COLO668 (cell line): Measurements from ENCODE around the gene CTIF.

Experiments used
- DNase-seq: peaks from one replicate; lab custom pipeline; 2025; ENCODE audit not compliant: unreplicated experiment; lab: John Stamatoyannopoulos, UW

CTIF gene

GRCh38 chr18:48839819-48840490 lies 301.1 kb downstream of the CTIF start:
- DNase-seq, result no peak

DNA sequence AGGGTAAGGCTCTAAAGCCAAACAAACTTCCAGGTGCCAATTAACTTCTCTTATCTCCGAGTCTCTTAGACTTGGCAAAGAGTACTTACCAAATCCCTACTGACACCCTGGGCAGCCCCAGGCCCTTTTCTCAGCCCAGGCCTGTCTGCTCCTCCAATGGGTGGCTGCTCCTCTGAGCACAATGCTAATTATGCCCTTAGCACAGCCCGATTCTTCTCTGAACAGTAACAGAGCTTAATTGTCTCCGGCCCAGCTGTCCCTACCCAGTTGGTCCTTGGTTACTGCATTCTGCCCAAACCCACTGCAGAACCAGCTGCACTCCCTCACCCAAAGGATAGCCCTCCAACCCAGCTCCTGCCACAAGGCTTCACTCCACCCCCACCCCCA lies 301.7 kb downstream of the CTIF start:
- DNase-seq, result no peak

DNA sequence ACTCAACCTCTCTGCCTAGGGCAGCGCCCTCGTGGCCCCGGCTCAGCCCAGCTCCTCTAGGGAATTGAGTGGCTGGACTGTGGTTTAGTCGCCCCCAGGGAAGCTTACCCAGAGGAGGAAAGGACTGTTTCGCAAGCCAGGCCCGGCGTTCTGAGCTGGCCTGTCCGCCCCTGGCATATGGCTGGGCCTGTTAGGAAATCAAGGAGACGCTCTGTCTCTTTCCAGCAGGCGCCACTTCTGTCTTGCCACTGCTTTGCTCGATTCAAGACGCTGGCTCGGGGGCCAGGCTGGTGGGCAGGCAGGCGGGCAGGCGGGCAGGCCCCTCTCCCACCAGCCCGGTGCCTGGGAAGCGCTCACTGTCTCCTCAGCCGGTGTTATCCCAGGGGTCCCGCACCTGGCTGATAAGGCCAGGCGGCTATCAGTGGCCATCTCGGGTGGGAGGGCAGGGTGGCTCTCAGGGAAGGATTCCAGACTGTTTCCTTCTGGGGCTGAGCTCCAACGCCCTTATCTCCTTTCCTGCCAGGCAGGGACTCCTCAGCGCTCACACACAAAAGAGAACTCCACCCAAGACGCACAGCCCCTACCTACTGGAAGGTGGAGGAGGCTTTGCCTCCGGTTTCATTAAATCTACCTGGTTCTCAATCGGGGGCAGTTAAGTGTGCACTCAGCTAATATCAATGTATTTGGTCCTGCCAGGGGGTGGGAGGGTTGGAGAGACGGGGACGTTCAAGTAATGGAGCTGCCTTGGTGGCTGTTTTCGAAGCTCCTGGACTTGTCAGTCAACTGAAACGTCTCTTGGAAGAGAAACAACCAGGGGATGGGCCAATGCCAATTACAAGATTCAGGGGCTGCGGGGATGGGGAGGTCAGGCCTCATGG lies 302.8 kb downstream of the CTIF start:
- no peak for DNase-seq

DNA sequence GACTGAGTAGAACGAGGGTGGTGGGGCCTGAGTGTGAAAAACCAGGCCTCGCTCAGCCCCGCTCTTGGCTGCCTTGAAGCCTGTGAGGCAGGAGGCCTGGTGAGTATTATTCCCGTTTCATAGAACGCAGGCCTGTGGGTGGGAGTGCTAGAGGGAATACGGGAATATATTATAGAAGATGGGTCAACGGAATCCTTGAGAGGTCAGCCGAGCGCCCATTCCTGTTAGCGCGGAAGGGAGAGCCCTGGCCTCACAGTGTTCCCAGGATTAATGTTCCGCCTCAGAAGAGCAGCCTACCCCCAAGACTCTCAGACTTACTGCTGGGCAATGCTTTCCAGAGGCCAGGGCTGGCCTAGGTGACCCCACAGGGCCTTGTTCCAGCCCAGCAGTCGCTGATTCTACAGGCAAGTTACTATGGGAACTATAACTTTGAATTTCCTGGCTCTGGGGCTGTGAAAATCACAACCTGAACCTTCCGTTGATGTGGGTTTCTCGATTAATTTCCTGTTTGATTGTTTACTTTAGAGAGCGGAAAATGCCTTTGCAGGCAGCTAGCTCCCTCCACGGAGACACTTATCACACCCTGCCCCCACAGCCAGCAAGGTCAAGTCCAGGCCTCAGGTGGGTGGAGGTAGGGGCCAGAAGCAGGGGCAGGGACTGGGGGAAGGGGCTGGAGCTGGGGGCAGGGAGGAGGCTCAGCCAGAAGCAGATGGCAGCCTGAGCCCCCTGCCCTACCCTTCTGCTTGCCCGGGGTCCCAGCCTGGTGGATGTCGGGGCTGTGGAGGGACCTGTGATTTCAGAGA lies 303.6 kb downstream of the CTIF start:
- DNase-seq, result no peak

DNA sequence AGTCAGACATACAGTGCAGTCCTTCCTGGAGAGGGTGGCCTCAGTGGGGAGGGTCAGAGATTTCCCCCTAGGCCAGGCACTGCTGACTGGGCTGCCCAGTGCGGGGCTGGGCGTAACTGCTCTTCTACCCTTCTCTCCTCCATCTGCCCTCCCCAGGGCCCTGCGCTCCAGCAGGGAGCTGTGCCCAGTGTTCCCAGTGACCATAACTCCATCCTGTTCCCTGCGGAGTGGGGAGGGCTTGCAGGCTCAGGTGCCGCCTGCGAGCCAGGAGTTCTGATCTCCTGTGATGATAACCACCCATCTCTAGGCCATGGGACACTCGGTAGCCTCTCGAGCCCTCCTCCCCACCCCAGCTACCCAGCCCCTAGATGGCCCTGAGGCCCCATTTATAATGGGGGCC lies 304.3 kb downstream of the CTIF start:
- DNase-seq, result no peak

- no peak for DNase-seq
Measured at GRCh38 chr18:48843596-48843995, 304.8 kb downstream of the CTIF start.

- no peak for DNase-seq
Measured at GRCh38 chr18:48844271-48844670, 305.4 kb downstream of the CTIF start.

- DNase-seq, result no peak
Measured at GRCh38 chr18:48845174-48845573, 306.3 kb downstream of the CTIF start.

GRCh38 chr18:48846423-48846932 lies 307.6 kb downstream of the CTIF start:
- DNase-seq, result no peak

GRCh38 chr18:48847807-48848486 lies 309.1 kb downstream of the CTIF start:
- DNase-seq, result no peak

- DNase-seq, result no peak
Measured at GRCh38 chr18:48848641-48849143, 309.9 kb downstream of the CTIF start.

DNA sequence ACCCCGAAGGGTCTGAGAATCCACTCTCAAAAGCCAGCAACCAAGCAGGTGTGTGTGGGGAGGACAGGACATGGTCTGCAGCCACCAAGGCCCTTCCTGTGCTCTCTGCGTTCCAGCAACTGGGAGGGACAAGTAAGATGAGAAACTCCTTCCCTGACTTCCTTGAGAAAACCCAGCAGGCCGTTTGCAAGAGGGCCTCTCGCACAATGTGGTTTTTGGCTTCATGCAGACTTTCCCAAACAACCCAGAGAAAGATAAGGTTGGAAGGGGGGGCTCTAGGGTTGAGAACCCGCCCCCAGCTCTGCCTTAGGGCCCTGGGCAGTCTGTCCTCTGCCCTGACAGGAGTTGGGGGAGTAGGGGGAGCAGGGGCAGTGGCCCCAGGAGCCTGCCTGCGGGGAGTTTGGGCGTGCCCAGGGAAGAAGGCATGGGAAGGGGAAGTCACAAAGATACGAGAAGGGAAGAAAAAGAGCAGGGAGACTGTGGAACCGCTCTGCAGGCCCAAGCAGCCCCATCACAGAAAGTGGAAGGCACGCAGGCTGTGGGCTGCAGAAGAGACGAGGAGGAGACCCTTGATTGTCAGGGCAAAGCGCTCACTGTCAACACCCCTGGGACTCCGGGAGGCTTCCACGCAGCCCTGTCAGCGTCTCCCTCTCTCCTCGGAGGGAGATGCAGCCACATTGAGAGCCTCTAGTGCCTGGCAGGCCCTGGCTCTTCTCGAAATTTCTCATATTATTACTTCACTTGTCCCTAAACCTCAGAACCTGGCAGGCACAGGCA lies 312.2 kb downstream of the CTIF start:
- DNase-seq, result no peak

- DNase-seq, result no peak
Measured at GRCh38 chr18:48851599-48851960, 312.7 kb downstream of the CTIF start.

DNA sequence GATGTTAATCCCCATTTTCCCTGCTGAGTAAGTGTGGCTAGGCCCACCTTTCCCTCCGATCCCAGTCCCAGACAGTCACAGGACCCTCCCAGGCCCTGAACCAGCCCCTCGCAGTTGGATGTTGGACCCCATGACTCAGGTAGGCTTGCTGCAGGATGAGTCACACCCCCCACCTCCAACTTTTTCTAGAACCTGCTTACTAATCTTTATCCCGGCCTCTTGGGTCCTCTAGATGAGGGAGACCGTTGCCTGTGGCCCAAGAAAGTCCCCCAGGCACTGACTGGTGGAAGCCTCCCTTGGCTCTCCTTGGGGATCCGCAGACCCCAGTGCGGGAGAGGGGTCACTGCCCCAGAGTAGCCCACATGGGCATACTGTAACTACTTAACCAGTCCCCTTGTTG lies 313.5 kb downstream of the CTIF start:
- DNase-seq, result no peak

DNA sequence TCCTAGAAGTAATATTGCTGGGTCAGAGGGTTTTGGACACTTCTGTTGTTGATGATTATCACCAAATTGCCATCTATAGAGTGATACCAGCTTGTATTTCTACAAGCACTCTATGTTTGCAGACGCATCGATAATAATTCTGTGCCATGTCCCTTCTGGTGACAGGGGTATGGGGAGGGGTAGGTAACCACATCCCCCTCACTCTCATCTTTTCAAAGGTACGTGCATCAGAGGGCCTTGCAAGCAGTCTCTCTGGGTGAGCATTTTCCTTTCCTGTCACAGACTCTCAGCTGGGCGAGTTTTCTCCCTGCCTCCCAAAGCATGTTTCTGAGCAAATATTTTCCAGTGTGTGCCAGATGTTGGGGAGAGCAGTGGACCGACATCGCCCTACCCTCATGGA lies 314.0 kb downstream of the CTIF start:
- DNase-seq, result no peak

GRCh38 chr18:48853588-48853987 lies 314.8 kb downstream of the CTIF start:
- DNase-seq, result no peak

DNA sequence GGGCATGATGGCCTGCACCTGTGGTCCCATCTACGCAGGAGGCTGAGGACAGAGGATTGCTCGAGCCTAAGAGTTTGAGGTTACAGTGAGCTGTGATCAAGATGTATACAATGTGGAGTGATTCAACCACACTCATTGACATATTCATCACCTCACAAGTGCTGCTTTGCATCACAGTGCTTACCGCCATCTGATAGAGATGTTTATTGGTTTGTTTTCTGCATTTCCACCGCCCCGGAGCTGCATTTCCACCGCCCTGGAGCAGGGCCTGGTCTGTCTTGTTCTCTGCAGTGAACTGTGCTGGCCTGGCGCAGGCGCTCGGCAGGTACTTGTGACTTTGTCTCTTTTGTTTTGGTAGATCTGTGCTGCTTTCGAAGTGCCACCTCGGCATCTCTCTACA lies 315.9 kb downstream of the CTIF start:
- DNase-seq, result no peak

DNA sequence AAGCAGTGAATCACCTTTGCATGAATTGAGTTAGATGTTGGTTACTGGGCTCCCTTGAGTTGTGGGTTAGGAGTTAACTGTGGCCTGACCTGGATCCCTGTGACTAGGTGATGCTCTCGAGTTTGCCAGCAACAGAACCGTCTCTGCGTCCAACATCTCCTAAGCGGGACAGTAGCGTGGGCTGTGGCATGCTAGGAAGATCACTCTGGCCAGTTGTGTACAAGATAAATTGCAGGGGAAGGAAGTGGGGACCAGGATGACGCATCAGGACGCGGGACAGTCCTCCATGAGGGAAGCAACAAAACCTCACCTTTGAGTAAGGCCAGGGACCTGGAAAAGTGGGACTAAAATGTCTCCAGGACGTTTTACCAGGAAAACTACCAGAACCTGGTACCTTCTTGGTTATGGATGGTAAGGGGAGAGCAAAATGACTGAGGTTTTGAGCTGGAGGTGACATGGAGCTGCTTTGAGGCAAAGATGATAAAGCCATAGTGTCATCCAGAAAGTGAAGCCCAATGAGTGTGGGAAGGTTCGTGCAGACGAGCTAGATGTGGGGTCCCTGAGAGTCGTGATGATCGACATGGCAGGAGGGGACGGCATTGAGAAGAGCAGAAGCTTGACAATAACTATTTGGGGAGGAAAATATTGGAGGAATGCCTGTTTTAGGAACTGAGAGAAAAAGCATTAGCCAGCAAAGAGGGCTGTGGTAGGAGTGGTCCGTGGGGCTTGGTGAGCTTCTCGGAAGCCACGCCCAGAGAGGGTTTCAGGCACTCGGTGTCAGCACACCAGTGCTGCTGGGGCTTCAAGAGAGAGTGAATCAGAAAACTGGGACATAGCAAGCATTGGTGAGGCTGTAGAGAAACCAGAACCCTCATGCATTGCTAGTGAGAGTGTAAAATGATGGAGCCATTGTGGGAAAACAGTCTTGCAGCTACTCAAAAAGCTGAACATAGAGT lies 316.9 kb downstream of the CTIF start:
- no peak for DNase-seq
